BE2C (cell line): ENCODE measurements around the gene VTI1A.
A peak's percentile ranks its signal among the peaks of the same experiment; 100 is the strongest.

Source experiments
- DNase-seq: peaks from one replicate; pipeline ENCODE4 v3.0.0-alpha.2; 2020
- H3K27me3 ChIP-seq: fragments of 250-450 bp; sonication (Bioruptor Pico); 2 replicates; pipeline ENCODE4 v1.5.1; 2020; ENCODE audit warnings: mild to moderate bottlenecking
- H3K36me3 ChIP-seq: fragments of 250-450 bp; sonication (Bioruptor Pico); 2 replicates; pipeline ENCODE4 v1.5.1; 2020; ENCODE audit warnings: mild to moderate bottlenecking
- H3K4me1 ChIP-seq: fragments of 250-450 bp; sonication (Bioruptor Pico); 2 replicates; pipeline ENCODE4 v1.5.1; 2020
- H3K4me3 ChIP-seq: 2 replicates; pipeline ENCODE4 v1.5.1; 2011; ENCODE audit warnings: low read depth, low read length
- H3K9me3 ChIP-seq: fragments of 250-450 bp; sonication (Bioruptor Pico); 2 replicates; pipeline ENCODE4 v1.5.1; 2020
- TF ChIP-seq, protein P1 (sequence below): IDR thresholded peaks from 2 replicates; pipeline ENCODE4 v1.5.1; 2012; ENCODE audit warnings: mild to moderate bottlenecking, low read depth, low read length

The VTI1A gene

DNA sequence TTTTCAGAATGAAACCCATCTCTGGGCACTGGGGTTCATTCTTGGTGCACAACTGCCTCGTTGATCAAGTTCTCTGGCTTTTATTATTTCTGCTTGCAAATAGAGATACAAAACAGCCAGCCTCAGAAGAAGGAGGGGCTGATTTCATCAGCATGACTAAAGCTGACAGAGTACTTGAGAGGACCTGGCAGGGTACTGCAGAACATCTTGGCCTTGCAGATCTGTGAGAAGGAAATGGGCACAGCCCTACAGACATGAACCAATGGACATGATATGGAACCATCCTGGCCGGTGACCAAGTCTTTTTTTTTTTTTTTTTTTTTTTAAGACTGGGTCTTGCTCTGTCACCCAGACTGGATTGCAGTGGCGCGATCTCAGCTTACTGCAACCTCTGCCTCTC is 240.6 kb downstream of the VTI1A start:
- H3K27me3 ChIP-seq = no peaks in the 10 kb centered on the region
- H3K9me3 ChIP-seq = no peaks in the 10 kb centered on the region
- DNase-seq = no peak
- H3K4me3 ChIP-seq = no peak overlapping the region
- H3K36me3 ChIP-seq = no peaks in the 10 kb centered on the region
- H3K4me1 ChIP-seq = no peaks in the 10 kb centered on the region
- TF ChIP-seq, protein P1, sequence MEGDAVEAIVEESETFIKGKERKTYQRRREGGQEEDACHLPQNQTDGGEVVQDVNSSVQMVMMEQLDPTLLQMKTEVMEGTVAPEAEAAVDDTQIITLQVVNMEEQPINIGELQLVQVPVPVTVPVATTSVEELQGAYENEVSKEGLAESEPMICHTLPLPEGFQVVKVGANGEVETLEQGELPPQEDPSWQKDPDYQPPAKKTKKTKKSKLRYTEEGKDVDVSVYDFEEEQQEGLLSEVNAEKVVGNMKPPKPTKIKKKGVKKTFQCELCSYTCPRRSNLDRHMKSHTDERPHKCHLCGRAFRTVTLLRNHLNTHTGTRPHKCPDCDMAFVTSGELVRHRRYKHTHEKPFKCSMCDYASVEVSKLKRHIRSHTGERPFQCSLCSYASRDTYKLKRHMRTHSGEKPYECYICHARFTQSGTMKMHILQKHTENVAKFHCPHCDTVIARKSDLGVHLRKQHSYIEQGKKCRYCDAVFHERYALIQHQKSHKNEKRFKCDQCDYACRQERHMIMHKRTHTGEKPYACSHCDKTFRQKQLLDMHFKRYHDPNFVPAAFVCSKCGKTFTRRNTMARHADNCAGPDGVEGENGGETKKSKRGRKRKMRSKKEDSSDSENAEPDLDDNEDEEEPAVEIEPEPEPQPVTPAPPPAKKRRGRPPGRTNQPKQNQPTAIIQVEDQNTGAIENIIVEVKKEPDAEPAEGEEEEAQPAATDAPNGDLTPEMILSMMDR = no peak

DNA sequence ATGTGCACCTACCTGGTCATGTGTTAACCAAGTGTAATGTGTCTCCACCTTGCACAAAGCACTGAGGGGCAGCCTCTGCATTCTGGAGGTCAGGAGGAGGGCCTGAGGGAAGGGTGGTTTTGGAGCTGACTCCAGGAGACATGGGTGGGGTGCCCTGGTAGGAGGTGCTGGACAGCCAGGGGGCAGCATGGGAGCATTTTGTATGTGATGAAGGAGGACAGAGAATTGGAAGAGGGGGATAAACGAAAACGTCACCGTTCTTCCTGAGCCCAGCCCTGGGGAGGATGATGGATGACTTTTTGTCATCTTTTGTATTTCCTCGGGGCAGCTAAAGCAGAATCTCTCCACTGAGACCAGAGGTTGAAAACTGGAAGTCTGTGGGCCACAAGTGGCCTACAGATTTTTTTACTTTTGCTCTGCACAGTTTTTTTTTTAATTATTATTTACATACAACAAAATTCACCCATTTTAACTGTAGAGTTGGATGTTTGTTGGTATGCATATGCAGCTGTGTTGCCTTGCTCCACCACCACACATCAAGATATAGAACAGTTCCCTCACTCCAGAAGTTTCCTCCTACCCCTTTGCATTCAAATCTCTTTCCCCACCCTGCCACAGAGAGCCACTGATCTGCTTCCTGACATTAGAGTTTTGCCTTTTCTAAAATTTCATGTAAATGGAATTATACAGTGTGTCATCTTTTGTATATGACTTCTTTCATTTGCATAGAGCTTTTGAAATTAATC is 242.5 kb downstream of the VTI1A start:
- H3K27me3 ChIP-seq = no peaks in the 10 kb centered on the region
- TF ChIP-seq, protein P1 = peak; percentile 57
- DNase-seq = peak; percentile 59
- no peaks in the 10 kb centered on the region for H3K9me3 ChIP-seq
- no peaks in the 10 kb centered on the region for H3K36me3 ChIP-seq
- no peak overlapping the region for H3K4me3 ChIP-seq
- H3K4me1 ChIP-seq = no peaks in the 10 kb centered on the region

- Histone ChIP-seq H3K4me1 (no peaks in the 10 kb centered on the region), H3K9me3 (no peaks in the 10 kb centered on the region), H3K4me3 (no peak overlapping the region), H3K27me3 (no peaks in the 10 kb centered on the region), H3K36me3 (no peaks in the 10 kb centered on the region)
- no peak for DNase-seq
- TF ChIP-seq, protein P1 = no peak
Measured at GRCh38 chr10:112695539-112695938, 248.5 kb downstream of the VTI1A start.

DNA sequence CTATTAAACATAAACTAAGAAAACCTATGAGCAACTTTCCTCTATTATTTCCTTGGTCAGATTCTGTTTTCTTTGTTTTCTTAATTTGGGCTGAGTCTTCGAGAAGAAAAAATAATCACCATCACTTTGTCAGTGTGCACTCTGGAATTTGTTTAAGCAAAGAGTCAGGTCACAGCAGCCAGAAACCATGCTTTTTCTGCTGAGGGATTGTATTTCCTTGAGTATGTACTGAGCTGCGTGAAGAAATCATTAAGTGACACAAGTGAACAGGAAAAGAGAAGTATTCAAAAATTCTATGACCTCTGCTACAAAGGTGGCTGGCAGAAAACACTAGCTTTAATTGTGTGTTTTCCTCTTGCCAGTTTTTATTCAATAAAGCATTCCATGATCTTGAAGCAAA is 249.6 kb downstream of the VTI1A start:
- H3K27me3 ChIP-seq = no peaks in the 10 kb centered on the region
- H3K36me3 ChIP-seq = no peaks in the 10 kb centered on the region
- DNase-seq = no peak
- H3K9me3 ChIP-seq = no peaks in the 10 kb centered on the region
- TF ChIP-seq, protein P1 = no peak
- no peak overlapping the region for H3K4me3 ChIP-seq
- no peaks in the 10 kb centered on the region for H3K4me1 ChIP-seq

DNA sequence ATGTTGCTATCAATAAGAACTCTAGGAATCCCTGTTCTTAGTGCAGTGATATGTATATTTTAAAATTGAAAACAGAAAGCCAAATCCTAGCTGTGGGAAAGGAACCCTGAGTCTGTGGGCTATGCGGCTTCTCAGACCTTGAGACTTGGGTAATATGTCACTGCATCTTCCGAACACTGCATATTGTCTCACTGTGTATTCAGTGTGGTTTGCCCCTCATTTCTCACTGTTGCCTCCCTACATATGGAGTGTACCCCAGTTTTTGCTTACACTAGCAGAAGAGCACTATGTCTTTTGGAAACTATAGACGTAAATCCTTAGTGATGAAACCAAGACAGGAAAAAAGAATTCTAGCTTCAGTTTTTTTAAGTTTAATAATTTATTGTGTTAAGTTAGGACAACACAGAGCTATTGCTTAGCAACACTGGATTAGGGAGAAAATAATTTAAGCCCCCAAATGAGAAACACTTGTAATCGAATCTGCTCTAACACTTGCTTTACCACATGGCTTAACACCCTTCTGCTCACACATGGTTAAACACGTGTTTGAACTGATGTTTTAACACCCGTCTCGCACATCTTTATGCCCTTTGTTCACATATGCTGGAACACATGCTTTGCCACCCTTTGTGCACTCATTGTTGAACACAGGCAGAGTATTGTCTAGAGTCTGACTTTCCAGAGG is 251.3 kb downstream of the VTI1A start:
- Histone ChIP-seq H3K4me1 (no peaks in the 10 kb centered on the region), H3K27me3 (no peaks in the 10 kb centered on the region), H3K4me3 (no peak overlapping the region), H3K9me3 (no peaks in the 10 kb centered on the region), H3K36me3 (no peaks in the 10 kb centered on the region)
- TF ChIP-seq, protein P1 = no peak
- DNase-seq = no peak

DNA sequence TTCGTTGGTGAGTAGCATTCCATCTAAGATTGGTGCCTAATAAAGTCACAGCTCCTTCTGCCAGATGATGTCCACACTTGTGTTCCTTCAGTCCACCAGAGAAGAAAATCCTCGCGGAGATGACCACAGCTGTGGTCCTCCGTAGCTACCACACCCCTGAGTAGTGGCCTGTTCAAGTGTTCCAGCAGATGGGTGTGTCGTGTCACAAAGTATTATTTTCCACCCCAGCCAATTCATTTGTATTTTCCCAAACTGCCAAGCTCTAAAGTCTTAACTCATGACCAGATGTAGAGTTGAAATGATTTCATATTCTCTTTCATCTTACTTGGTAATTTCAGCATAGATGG is 251.8 kb downstream of the VTI1A start:
- TF ChIP-seq, protein P1 = no peak
- no peak for DNase-seq
- H3K27me3 ChIP-seq = no peaks in the 10 kb centered on the region
- H3K36me3 ChIP-seq = no peaks in the 10 kb centered on the region
- H3K4me1 ChIP-seq = no peaks in the 10 kb centered on the region
- no peaks in the 10 kb centered on the region for H3K9me3 ChIP-seq
- no peak overlapping the region for H3K4me3 ChIP-seq
